ENCODE results near the gene GIPC3. TPM values are rescaled to one million over a fixed set of nuclear protein-coding genes. Genes with fewer than 3 reads are reported as not detected.
"Not testable (repeated sequence)": the region's sequence is repeated elsewhere in the genome, so short reads cannot be mapped to it uniquely, and the experiment has no call there.

The GIPC3 gene
- total and polyA plus RNA-seq, 5 donors from 2014 or later = 0.10 to 0.52 TPM; not detected in 3

GRCh38 chr19:3621689-3622088, 36.4 kb downstream of the GIPC3 start:
- Mint-ChIP-seq H3K27me3 (peaks cover 2% of the 10 kb centered on the region), H3K4me3 (no peak overlapping the region), H3K9me3 (no peaks in the 10 kb centered on the region), H3K27ac (no peak overlapping the region), H3K4me1 (peaks cover 5 to 30% (median 13%) of the 10 kb centered on the region in 4 donors), H3K36me3 (peaks cover 8% of the 10 kb centered on the region)
- Histone ChIP-seq H3K4me3 (ENCODE audit: low read depth, low read length) (no peak overlapping the region), H3K9me3 (ENCODE audit: control insufficient read depth in 2 of 2, low read length in 2 of 2) (no peaks in the 10 kb centered on the region), H3K36me3 (ENCODE audit: control insufficient read depth, insufficient read depth, low read length) (peaks cover 16% of the 10 kb centered on the region), H3K27me3 (ENCODE audit: control insufficient read depth, insufficient read depth, low read length) (no peaks in the 10 kb centered on the region), H3K4me1 (ENCODE audit: control insufficient read depth, insufficient read depth, low read length, poor library complexity, severe bottlenecking) (peaks cover 23% of the 10 kb centered on the region), H3K27ac (ENCODE audit: insufficient read depth, low read length, poor library complexity, severe bottlenecking) (no peak overlapping the region)
- no peak for DNase-seq
- ATAC-seq (ENCODE audit: low read depth in 2 of 2) = no peak

DNA sequence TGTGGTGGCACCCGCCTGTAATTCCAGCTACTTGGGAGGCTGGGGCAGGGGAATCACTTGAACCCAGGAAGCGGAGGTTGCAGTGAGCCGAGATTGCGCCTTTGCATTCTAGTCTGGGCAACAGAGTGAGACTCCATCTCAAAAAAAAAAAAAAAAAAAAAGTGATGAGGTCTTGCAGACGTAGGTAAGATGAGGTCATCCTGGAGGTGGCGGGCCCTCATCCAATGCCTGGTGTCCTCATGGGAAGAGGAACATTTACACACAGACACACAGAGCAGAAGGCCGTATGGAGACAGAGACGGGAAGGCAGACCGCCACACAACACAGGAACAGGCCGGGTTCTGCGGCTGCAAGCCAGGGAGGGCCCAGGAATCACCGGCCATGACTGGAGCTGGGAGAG, 36.9 kb downstream of the GIPC3 start:
- H3K27ac ChIP-seq (ENCODE audit: insufficient read depth, low read length, poor library complexity, severe bottlenecking) = no peak overlapping the region
- Mint-ChIP-seq H3K36me3 (peaks cover 8% of the 10 kb centered on the region), H3K4me1 (peaks cover 5 to 36% (median 17%) of the 10 kb centered on the region in 4 donors), H3K27ac (no peak overlapping the region), H3K4me3 (peak overlapping the region in 2 of 4 donors; percentile 36 to 76), H3K27me3 (peaks cover 4% of the 10 kb centered on the region), H3K9me3 (no peaks in the 10 kb centered on the region)
- no peak for DNase-seq
- H3K4me1 ChIP-seq (ENCODE audit: control insufficient read depth, insufficient read depth, low read length, poor library complexity, severe bottlenecking) = peaks cover 26% of the 10 kb centered on the region
- no peaks in the 10 kb centered on the region for H3K27me3 ChIP-seq (ENCODE audit: control insufficient read depth, insufficient read depth, low read length)
- ATAC-seq (ENCODE audit: low read depth in 2 of 2) = no peak
- no peaks in the 10 kb centered on the region for H3K9me3 ChIP-seq (ENCODE audit: control insufficient read depth in 2 of 2, low read length in 2 of 2)
- H3K4me3 ChIP-seq (ENCODE audit: low read depth, low read length) = no peak overlapping the region
- peaks cover 16% of the 10 kb centered on the region for H3K36me3 ChIP-seq (ENCODE audit: control insufficient read depth, insufficient read depth, low read length)

- H3K27ac Mint-ChIP-seq = no peak overlapping the region
- peaks cover 8% of the 10 kb centered on the region for H3K36me3 Mint-ChIP-seq
- peaks cover 4% of the 10 kb centered on the region for H3K27me3 Mint-ChIP-seq
- H3K36me3 ChIP-seq (ENCODE audit: control insufficient read depth, insufficient read depth, low read length) = peaks cover 16% of the 10 kb centered on the region
- H3K27ac ChIP-seq (ENCODE audit: insufficient read depth, low read length, poor library complexity, severe bottlenecking) = no peak overlapping the region
- no peaks in the 10 kb centered on the region for H3K9me3 Mint-ChIP-seq
- H3K4me3 Mint-ChIP-seq = peak overlapping the region in 1 of 4 donors; percentile 84
- peaks cover 29% of the 10 kb centered on the region for H3K4me1 ChIP-seq (ENCODE audit: control insufficient read depth, insufficient read depth, low read length, poor library complexity, severe bottlenecking)
- H3K9me3 ChIP-seq (ENCODE audit: control insufficient read depth in 2 of 2, low read length in 2 of 2) = no peaks in the 10 kb centered on the region
- peaks cover 5 to 40% (median 18%) of the 10 kb centered on the region in 4 donors for H3K4me1 Mint-ChIP-seq
- H3K27me3 ChIP-seq (ENCODE audit: control insufficient read depth, insufficient read depth, low read length) = no peaks in the 10 kb centered on the region
- no peak for DNase-seq
- ATAC-seq (ENCODE audit: low read depth in 2 of 2) = no peak
- no peak overlapping the region for H3K4me3 ChIP-seq (ENCODE audit: low read depth, low read length)
Observed at GRCh38 chr19:3623716-3624115, 38.4 kb downstream of the GIPC3 start.

GRCh38 chr19:3625996-3626472, 40.8 kb downstream of the GIPC3 start:
- peaks cover 29% of the 10 kb centered on the region for H3K4me1 ChIP-seq (ENCODE audit: control insufficient read depth, insufficient read depth, low read length, poor library complexity, severe bottlenecking)
- no peaks in the 10 kb centered on the region for H3K27me3 ChIP-seq (ENCODE audit: control insufficient read depth, insufficient read depth, low read length)
- H3K27ac Mint-ChIP-seq = peak overlapping the region; percentile 39 to 99 (median 87)
- ATAC-seq (ENCODE audit: low read depth in 2 of 2) (no peak), DNase-seq (no peak)
- no peaks in the 10 kb centered on the region for H3K9me3 ChIP-seq (ENCODE audit: control insufficient read depth in 2 of 2, low read length in 2 of 2)
- peaks cover 8% of the 10 kb centered on the region for H3K36me3 ChIP-seq (ENCODE audit: control insufficient read depth, insufficient read depth, low read length)
- peaks cover 16% of the 10 kb centered on the region for H3K36me3 Mint-ChIP-seq
- peaks cover 5 to 42% (median 18%) of the 10 kb centered on the region in 4 donors for H3K4me1 Mint-ChIP-seq
- peak overlapping the region; percentile 87 to 99 (median 96) for H3K4me3 Mint-ChIP-seq
- no peaks in the 10 kb centered on the region for H3K9me3 Mint-ChIP-seq
- peaks cover 4% of the 10 kb centered on the region for H3K27me3 Mint-ChIP-seq
- H3K4me3 ChIP-seq (ENCODE audit: low read depth, low read length) = peak overlapping the region; percentile 87
- peak overlapping the region; percentile 87 for H3K27ac ChIP-seq (ENCODE audit: insufficient read depth, low read length, poor library complexity, severe bottlenecking)

- H3K9me3 Mint-ChIP-seq = no peaks in the 10 kb centered on the region
- Histone ChIP-seq H3K36me3 (ENCODE audit: control insufficient read depth, insufficient read depth, low read length) (peaks cover 8% of the 10 kb centered on the region), H3K9me3 (ENCODE audit: control insufficient read depth in 2 of 2, low read length in 2 of 2) (no peaks in the 10 kb centered on the region), H3K27ac (ENCODE audit: insufficient read depth, low read length, poor library complexity, severe bottlenecking) (peak within 1 kb of the TSS; percentile 87), H3K27me3 (ENCODE audit: control insufficient read depth, insufficient read depth, low read length) (no peaks in the 10 kb centered on the region), H3K4me3 (ENCODE audit: low read depth, low read length) (peak within 1 kb of the TSS; percentile 87), H3K4me1 (ENCODE audit: control insufficient read depth, insufficient read depth, low read length, poor library complexity, severe bottlenecking) (peaks cover 29% of the 10 kb centered on the region)
- H3K27ac Mint-ChIP-seq = peak within 1 kb of the TSS; percentile 98 to 99 (median 99)
- DNase-seq = peak; percentile 98 to 99 (median 98)
- peak within 1 kb of the TSS; percentile 87 to 99 (median 96) for H3K4me3 Mint-ChIP-seq
- H3K36me3 Mint-ChIP-seq = peaks cover 16% of the 10 kb centered on the region
- peak; percentile 96 for ATAC-seq (ENCODE audit: low read depth in 2 of 2)
- H3K4me1 Mint-ChIP-seq = peaks cover 5 to 42% (median 18%) of the 10 kb centered on the region in 4 donors
- peaks cover 4% of the 10 kb centered on the region for H3K27me3 Mint-ChIP-seq
Observed at GRCh38 chr19:3626473-3627350, 41.4 kb downstream of the GIPC3 start, which contains the start of gene CACTIN. CACTIN (minus strand) TSS chr19:3626790; CDS start chr19:3626762, 28 bp downstream.

DNA sequence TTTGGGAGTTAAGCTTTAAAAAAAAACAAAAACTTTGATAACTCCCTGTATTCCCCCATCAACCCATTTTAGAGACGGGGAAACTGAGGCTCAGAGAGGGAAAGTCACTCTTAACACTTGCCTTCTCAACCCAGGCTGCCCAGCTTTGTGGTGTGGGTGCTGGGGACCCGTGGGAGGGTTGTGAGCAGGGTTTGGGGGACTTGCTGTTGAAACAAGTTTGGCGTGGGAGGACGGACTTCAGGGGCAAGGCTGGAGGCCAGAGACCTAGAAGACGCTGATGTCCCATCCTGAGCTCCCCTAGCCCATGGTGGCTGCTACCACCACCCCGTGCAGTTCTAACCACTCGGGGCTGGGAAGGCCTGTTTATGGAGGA, 42.1 kb downstream of the GIPC3 start:
- Mint-ChIP-seq H3K27me3 (peaks cover 4% of the 10 kb centered on the region), H3K9me3 (no peaks in the 10 kb centered on the region), H3K36me3 (peaks cover 13% of the 10 kb centered on the region), H3K27ac (peak overlapping the region in 2 of 3 donors; percentile 99), H3K4me1 (peaks cover 5 to 40% (median 18%) of the 10 kb centered on the region in 4 donors), H3K4me3 (peak overlapping the region; percentile 82 to 99 (median 92))
- Histone ChIP-seq H3K36me3 (ENCODE audit: control insufficient read depth, insufficient read depth, low read length) (peaks cover 8% of the 10 kb centered on the region), H3K4me1 (ENCODE audit: control insufficient read depth, insufficient read depth, low read length, poor library complexity, severe bottlenecking) (peaks cover 29% of the 10 kb centered on the region), H3K27ac (ENCODE audit: insufficient read depth, low read length, poor library complexity, severe bottlenecking) (peak overlapping the region; percentile 18), H3K27me3 (ENCODE audit: control insufficient read depth, insufficient read depth, low read length) (no peaks in the 10 kb centered on the region), H3K4me3 (ENCODE audit: low read depth, low read length) (peak overlapping the region; percentile 51), H3K9me3 (ENCODE audit: control insufficient read depth in 2 of 2, low read length in 2 of 2) (no peaks in the 10 kb centered on the region)
- DNase-seq (no peak), ATAC-seq (ENCODE audit: low read depth in 2 of 2) (no peak)

DNA sequence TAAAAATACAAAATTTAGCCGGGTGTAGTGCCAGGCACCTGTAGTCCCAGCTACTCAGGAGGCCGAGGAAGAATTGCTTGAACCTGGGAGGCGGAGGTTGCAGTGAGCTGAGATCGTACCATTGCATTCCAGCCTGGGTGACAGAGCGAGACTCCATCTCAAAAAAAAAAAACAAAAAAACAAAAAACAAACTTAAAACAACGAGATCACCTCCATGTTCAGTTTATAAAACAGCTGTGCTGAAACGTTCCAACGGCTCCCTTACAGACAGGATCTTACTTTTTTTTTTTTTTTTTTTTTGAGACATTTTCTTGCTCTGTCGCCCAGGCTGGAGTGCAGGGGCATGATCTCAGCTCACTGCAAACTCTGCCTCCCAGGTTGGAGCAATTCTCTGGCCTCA, 43.5 kb downstream of the GIPC3 start:
- ATAC-seq (ENCODE audit: low read depth in 2 of 2) = not testable (repeated sequence)

More for the DNA sequence above, 43.5 kb downstream of the GIPC3 start:
- H3K9me3 Mint-ChIP-seq; H3K36me3 Mint-ChIP-seq; H3K27me3 Mint-ChIP-seq; H3K9me3 ChIP-seq (ENCODE audit: control insufficient read depth in 2 of 2, low read length in 2 of 2); H3K27me3 ChIP-seq (ENCODE audit: control insufficient read depth, insufficient read depth, low read length); DNase-seq; H3K36me3 ChIP-seq (ENCODE audit: control insufficient read depth, insufficient read depth, low read length); H3K4me3 ChIP-seq (ENCODE audit: low read depth, low read length); H3K4me3 Mint-ChIP-seq; H3K27ac ChIP-seq (ENCODE audit: insufficient read depth, low read length, poor library complexity, severe bottlenecking); H3K27ac Mint-ChIP-seq: not testable (repeated sequence)
- H3K4me1 ChIP-seq (ENCODE audit: control insufficient read depth, insufficient read depth, low read length, poor library complexity, severe bottlenecking) = peaks cover 29% of the 10 kb centered on the region
- H3K4me1 Mint-ChIP-seq = peaks cover 5 to 37% (median 18%) of the 10 kb centered on the region in 4 donors
